H9 (cell line): ENCODE results near the gene YAE1. TPM values are rescaled to one million over a fixed set of nuclear protein-coding genes. Genes with fewer than 3 reads are reported as not detected.

Experiments used
- DNase-seq: peaks from one replicate; pipeline ENCODE4 v3.0.0-alpha.2; 2017
- H2AFZ ChIP-seq: one replicate; pipeline ENCODE4 v1.6.1; 2013; ENCODE audit warnings: mild to moderate bottlenecking, low read length, control low read depth, moderate library complexity
- H2AK5ac ChIP-seq: 2 replicates; pipeline ENCODE4 v1.6.1; 2013; ENCODE audit warnings: low read length, control low read depth, mixed read lengths; ENCODE audit not compliant: insufficient read length
- H2BK120ac ChIP-seq: one replicate; pipeline ENCODE4 v1.6.1; 2013; ENCODE audit warnings: low read depth, mild to moderate bottlenecking, low read length, control low read depth, inconsistent platforms; ENCODE audit not compliant: poor library complexity, severe bottlenecking
- H2BK12ac ChIP-seq: 2 replicates; pipeline ENCODE4 v1.6.1; 2013; ENCODE audit warnings: low read length, control low read depth, mixed read lengths, low read depth; ENCODE audit not compliant: insufficient read length
- H2BK15ac ChIP-seq: 2 replicates; pipeline ENCODE4 v1.6.1; 2013; ENCODE audit warnings: low read depth, low read length, control low read depth
- H2BK20ac ChIP-seq: one replicate; pipeline ENCODE4 v1.6.1; 2013; ENCODE audit warnings: low read depth, mild to moderate bottlenecking, low read length, control low read depth, inconsistent platforms; ENCODE audit not compliant: poor library complexity, severe bottlenecking
- H2BK5ac ChIP-seq: 2 replicates; pipeline ENCODE4 v1.6.1; 2013; ENCODE audit warnings: low read length, control low read depth, mixed read lengths; ENCODE audit not compliant: insufficient read length
- H3K14ac ChIP-seq: 2 replicates; pipeline ENCODE4 v1.6.1; 2013; ENCODE audit warnings: low read length, control low read depth; ENCODE audit not compliant: insufficient read depth
- H3K18ac ChIP-seq: 2 replicates; pipeline ENCODE4 v1.6.1; 2013; ENCODE audit warnings: low read depth, mild to moderate bottlenecking, mixed read lengths, low read length, control low read depth; ENCODE audit not compliant: insufficient read length
- H3K23ac ChIP-seq: 2 replicates; pipeline ENCODE4 v1.6.1; 2013; ENCODE audit warnings: low read length, control low read depth, mixed read lengths, low read depth; ENCODE audit not compliant: insufficient read length
- H3K23me2 ChIP-seq: 2 replicates; pipeline ENCODE4 v1.6.1; 2013; ENCODE audit warnings: low read depth, mild to moderate bottlenecking, mixed read lengths, low read length, control low read depth; ENCODE audit not compliant: insufficient read length, poor library complexity, severe bottlenecking
- H3K27ac ChIP-seq: 2 replicates; pipeline ENCODE4 v1.5.1; 2013; ENCODE audit warnings: low read length, control low read depth, mixed read lengths, low read depth; ENCODE audit not compliant: insufficient read length
- H3K27me3 ChIP-seq: 2 replicates; pipeline ENCODE4 v1.6.1; 2013; ENCODE audit warnings: low read length, control low read depth, inconsistent platforms; ENCODE audit not compliant: insufficient read depth
- H3K4ac ChIP-seq: 2 replicates; pipeline ENCODE4 v1.6.1; 2013; ENCODE audit warnings: low read depth, mild to moderate bottlenecking, control low read depth, inconsistent platforms, low read length, moderate library complexity
- H3K4me1 ChIP-seq: 2 replicates; pipeline ENCODE4 v1.6.1; 2013; ENCODE audit warnings: low read length, control low read depth, inconsistent platforms; ENCODE audit not compliant: insufficient read depth
- H3K4me2 ChIP-seq: 2 replicates; pipeline ENCODE4 v1.6.1; 2013; ENCODE audit warnings: low read length, control low read depth, mixed read lengths; ENCODE audit not compliant: insufficient read length, insufficient read depth
- H3K56ac ChIP-seq: 2 replicates; pipeline ENCODE4 v1.6.1; 2013; ENCODE audit warnings: low read depth, mild to moderate bottlenecking, mixed read lengths, low read length, control low read depth; ENCODE audit not compliant: insufficient read length
- H3K79me1 ChIP-seq: 2 replicates; pipeline ENCODE4 v1.6.1; 2013; ENCODE audit warnings: low read depth, mild to moderate bottlenecking, moderate library complexity, low read length, control low read depth, inconsistent platforms; ENCODE audit not compliant: insufficient read depth, poor library complexity, severe bottlenecking
- H3K79me2 ChIP-seq: 2 replicates; pipeline ENCODE4 v1.6.1; 2013; ENCODE audit warnings: low read length, control low read depth, inconsistent platforms; ENCODE audit not compliant: insufficient read depth
- H3K9ac ChIP-seq: 2 replicates; pipeline ENCODE4 v1.6.1; 2013; ENCODE audit warnings: low read length, control low read depth, mixed read lengths; ENCODE audit not compliant: insufficient read length; ENCODE audit errors: extremely low read depth
- H3K9me3 ChIP-seq: one replicate; pipeline ENCODE4 v1.6.1; 2013; ENCODE audit warnings: low read depth, low read length, inconsistent platforms; ENCODE audit not compliant: control insufficient read depth
- H3T11ph ChIP-seq: one replicate; pipeline ENCODE4 v1.6.1; 2013; ENCODE audit warnings: mild to moderate bottlenecking, low read length, control low read depth, inconsistent platforms
- H4K20me1 ChIP-seq: one replicate; pipeline ENCODE4 v1.6.1; 2013; ENCODE audit not compliant: control insufficient read depth, insufficient read length, insufficient read depth
- H4K5ac ChIP-seq: 2 replicates; pipeline ENCODE4 v1.6.1; 2013; ENCODE audit warnings: low read depth, mild to moderate bottlenecking, mixed read lengths, low read length, control low read depth; ENCODE audit not compliant: insufficient read length
- H4K8ac ChIP-seq: replicated peaks from 2 replicates; pipeline ENCODE4 v1.6.1; 2013; ENCODE audit warnings: low read length, control low read depth, mixed read lengths, low read depth; ENCODE audit not compliant: insufficient read length
- H4K91ac ChIP-seq: 2 replicates; pipeline ENCODE4 v1.6.1; 2013; ENCODE audit warnings: low read depth, mild to moderate bottlenecking, moderate library complexity, mixed read lengths, low read length, control low read depth; ENCODE audit not compliant: insufficient read length
- H3K27ac Mint-ChIP-seq, 3 experiments: 2 replicates in 2 of 3; 3 replicates in 1 of 3; pipeline ENCODE4 v1.8.0; 2020 to 2021; ENCODE audit warnings: mixed read lengths in 3 of 3, mild to moderate bottlenecking in 1 of 3, moderate library complexity in 1 of 3
- H3K27me3 Mint-ChIP-seq: 2 replicates; pipeline ENCODE4 v1.8.0; 2021; ENCODE audit warnings: low read depth, mild to moderate bottlenecking, moderate library complexity, mixed read lengths
- H3K36me3 Mint-ChIP-seq, 3 experiments: 2 replicates in 2 of 3; 3 replicates in 1 of 3; pipeline ENCODE4 v1.8.0; 2020 to 2021; ENCODE audit warnings: low read depth in 3 of 3, mixed read lengths in 3 of 3; ENCODE audit not compliant: insufficient read depth in 1 of 3
- H3K4me1 Mint-ChIP-seq, 2 experiments: 2 replicates each; pipeline ENCODE4 v1.8.0; 2020; ENCODE audit warnings: mixed read lengths in 2 of 2
- H3K4me3 Mint-ChIP-seq, 2 experiments: 2 replicates in 1 of 2; 3 replicates in 1 of 2; pipeline ENCODE4 v1.8.0; 2020 to 2021; ENCODE audit warnings: mild to moderate bottlenecking in 2 of 2, mixed read lengths in 2 of 2, moderate library complexity in 1 of 2
- H3K9me3 Mint-ChIP-seq, 2 experiments: 2 replicates in 1 of 2; 3 replicates in 1 of 2; pipeline ENCODE4 v1.8.0; 2020; ENCODE audit warnings: mild to moderate bottlenecking in 2 of 2, mixed read lengths in 2 of 2, moderate library complexity in 1 of 2
- CTCF ChIP-seq: fragments of 200-600 bp; sonication (generic); conservative IDR thresholded peaks from 3 replicates; pipeline ENCODE4 v1.8.0; 2021; ENCODE audit warnings: antibody characterized with exemption, mild to moderate bottlenecking
- WGBS: extraction: QIAGEN DNeasy Blood & Tissue Kit; methylation state at CpG from one replicate; pipeline ENCODE4 v1.1.7; 2013; ENCODE audit warnings: missing lambda C conversion rate, low lambda C conversion rate, mixed read lengths; ENCODE audit not compliant: insufficient read length; ENCODE audit errors: extremely low coverage; 5-methylcytosine and 5-hydroxymethylcytosine counted together
- total RNA-seq: library from RNA; stranded (reverse); gene quantifications from 2 replicates; pipeline ENCODE4 v1.2.1, GENCODE V29; 2021

Gene YAE1
- total RNA-seq, 1 experiment from 2014 or later: 28.8 TPM

- Histone ChIP-seq H2BK120ac (no peak overlapping the region), H4K91ac (no peak overlapping the region), H4K20me1 (no peaks in the 10 kb centered on the region), H3K56ac (no peak overlapping the region), H3K18ac (no peak overlapping the region), H3K4ac (no peak overlapping the region), H3K79me2 (peaks cover 6% of the 10 kb centered on the region; the same call in 1 of the 2 replicates), H4K5ac (no peak overlapping the region), H3K23me2 (peaks cover 2% of the 10 kb centered on the region), H2AK5ac (no peak overlapping the region), H3K14ac (no peak overlapping the region), H2BK12ac (no peak overlapping the region), H3T11ph (no peak overlapping the region), H2AFZ (no peak overlapping the region), H3K27me3 (no peaks in the 10 kb centered on the region), H4K8ac (no peak overlapping the region), H3K27ac (no peak overlapping the region), H3K4me1 (peaks cover 2% of the 10 kb centered on the region; the same call in 1 of the 2 replicates), H3K79me1 (no peaks in the 10 kb centered on the region), H2BK15ac (no peak overlapping the region), H2BK20ac (no peak overlapping the region), H3K23ac (no peak overlapping the region), H3K9me3 (no peaks in the 10 kb centered on the region), H3K4me2 (peak overlapping the region; percentile 81), H2BK5ac (no peak overlapping the region), H3K9ac (peak overlapping the region; percentile 84)
- peak overlapping the region; percentile 45 to 99 (median 94); a peak in 3 of 7 replicates for H3K27ac Mint-ChIP-seq
- no peak for DNase-seq
- no peaks in the 10 kb centered on the region for H3K27me3 Mint-ChIP-seq
- H3K4me3 Mint-ChIP-seq: peak overlapping the region; percentile 97
- no peak for TF ChIP-seq CTCF
- peaks cover 20 to 24% of the 10 kb centered on the region in 2 experiments for H3K4me1 Mint-ChIP-seq
- no CpG with 5 or more reads among the region's 4 CpGs for WGBS
- no peaks in the 10 kb centered on the region for H3K9me3 Mint-ChIP-seq
- peaks cover 0 to 10% (median 8%) of the 10 kb centered on the region in 3 experiments; a peak in 6 of 7 replicates for H3K36me3 Mint-ChIP-seq
Observed at GRCh38 chr7:39565538-39565937, 666 bp upstream of the YAE1 start.
